ENCODE results near the gene PIP4K2A.

DNA sequence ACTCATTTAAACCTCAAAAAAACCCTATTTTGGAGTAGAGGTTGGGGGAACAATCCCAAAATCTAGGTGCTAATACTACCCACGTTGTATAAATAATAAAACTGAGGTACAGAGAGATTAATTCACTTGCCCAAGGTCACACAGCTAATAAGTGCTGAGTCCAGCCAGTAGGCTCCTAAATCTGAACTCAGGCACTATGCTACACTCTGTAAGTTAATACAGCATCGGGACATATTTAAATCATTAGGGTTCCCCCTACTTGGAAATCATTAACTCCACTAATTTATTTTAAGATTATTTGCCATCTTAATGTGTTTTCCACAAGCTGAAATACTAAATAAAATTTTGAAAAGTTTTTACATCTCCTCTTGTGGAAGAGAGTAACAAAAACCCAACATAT lies 24.2 kb downstream of the PIP4K2A start:
- TF ChIP-seq, protein P1, sequence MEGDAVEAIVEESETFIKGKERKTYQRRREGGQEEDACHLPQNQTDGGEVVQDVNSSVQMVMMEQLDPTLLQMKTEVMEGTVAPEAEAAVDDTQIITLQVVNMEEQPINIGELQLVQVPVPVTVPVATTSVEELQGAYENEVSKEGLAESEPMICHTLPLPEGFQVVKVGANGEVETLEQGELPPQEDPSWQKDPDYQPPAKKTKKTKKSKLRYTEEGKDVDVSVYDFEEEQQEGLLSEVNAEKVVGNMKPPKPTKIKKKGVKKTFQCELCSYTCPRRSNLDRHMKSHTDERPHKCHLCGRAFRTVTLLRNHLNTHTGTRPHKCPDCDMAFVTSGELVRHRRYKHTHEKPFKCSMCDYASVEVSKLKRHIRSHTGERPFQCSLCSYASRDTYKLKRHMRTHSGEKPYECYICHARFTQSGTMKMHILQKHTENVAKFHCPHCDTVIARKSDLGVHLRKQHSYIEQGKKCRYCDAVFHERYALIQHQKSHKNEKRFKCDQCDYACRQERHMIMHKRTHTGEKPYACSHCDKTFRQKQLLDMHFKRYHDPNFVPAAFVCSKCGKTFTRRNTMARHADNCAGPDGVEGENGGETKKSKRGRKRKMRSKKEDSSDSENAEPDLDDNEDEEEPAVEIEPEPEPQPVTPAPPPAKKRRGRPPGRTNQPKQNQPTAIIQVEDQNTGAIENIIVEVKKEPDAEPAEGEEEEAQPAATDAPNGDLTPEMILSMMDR (IDR thresholded peaks at IDR 0.05; ENCODE audit: low read depth, low read length), result no peak
- TF ChIP-seq EZH2phosphoT487 (IDR thresholded peaks at IDR 0.05; ENCODE audit: low read depth), result no peak
